ENCODE results near the gene CRYL1. TPM values are rescaled to one million over a fixed set of nuclear protein-coding genes. Genes with fewer than 3 reads are reported as not detected.

Gene CRYL1
- total and polyA plus RNA-seq, 9 of the 15 experiments (the other 6 are each of a cell fraction or from before 2014, with no cell fraction given): 1.0 to 6.9 (median 2.4) TPM

DNA sequence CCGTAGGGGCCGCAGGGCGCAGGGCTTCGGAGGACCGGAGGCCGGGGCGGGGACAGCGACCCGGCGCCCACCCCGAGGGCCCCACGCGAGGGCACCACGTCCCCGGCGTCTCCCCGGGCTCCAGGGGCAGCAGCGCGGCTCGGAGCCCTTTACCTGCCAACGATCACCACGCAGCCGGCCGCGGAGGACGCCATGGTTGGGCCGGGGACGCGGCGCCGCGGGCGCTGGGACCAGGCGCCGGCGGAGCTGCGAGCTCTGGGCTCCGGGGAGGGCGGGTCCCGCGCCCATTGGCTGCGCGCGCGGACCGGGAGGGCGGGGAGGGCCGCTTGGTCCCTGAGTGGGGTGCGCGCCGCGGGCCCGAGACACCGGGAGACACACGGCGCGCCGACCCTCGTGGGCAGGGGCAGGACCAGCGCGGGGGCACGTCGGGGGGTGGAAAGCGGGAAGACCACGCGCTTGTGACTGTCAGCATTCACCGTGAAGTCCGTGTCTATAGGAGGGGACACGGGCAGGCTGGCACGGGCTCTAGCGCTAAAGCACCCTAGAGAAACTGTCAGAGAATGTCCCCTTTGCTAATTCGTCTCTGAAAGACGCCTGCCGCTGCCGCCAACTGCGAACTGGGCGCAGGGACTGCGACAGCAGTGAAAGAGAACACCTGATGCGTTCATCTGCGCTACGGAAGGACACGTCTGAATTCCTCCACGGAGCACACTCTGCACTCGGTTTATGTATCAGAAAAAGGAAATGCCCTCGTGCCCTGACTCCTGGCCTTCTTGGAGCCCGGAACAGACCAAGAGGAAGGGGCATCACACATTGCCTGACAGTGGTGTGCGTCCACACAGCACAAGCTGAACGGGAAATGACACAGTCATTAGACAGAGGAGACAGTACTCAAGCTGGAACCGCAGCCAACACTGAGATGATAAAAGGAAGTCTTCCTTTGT lies at the start of gene CRYL1 (continued):
- no peak for TF ChIP-seq IRF1 (CRISPR knock-in tag; IDR thresholded peaks at IDR 0.05; ENCODE audit: borderline replicate concordance)
- no peak for TF ChIP-seq ATF1 (CRISPR knock-in tag; IDR thresholded peaks at IDR 0.05)
- peak; percentile 49 for TF ChIP-seq ATF1 (tag; IDR thresholded peaks at IDR 0.05)
- TF ChIP-seq, protein P1, sequence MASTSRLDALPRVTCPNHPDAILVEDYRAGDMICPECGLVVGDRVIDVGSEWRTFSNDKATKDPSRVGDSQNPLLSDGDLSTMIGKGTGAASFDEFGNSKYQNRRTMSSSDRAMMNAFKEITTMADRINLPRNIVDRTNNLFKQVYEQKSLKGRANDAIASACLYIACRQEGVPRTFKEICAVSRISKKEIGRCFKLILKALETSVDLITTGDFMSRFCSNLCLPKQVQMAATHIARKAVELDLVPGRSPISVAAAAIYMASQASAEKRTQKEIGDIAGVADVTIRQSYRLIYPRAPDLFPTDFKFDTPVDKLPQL (IDR thresholded peaks at IDR 0.05; ENCODE audit: extremely low read depth, insufficient read length): no peak
- no peak for TF ChIP-seq ELK3 (CRISPR knock-in tag; IDR thresholded peaks at IDR 0.05)
- TF ChIP-seq, protein P2, sequence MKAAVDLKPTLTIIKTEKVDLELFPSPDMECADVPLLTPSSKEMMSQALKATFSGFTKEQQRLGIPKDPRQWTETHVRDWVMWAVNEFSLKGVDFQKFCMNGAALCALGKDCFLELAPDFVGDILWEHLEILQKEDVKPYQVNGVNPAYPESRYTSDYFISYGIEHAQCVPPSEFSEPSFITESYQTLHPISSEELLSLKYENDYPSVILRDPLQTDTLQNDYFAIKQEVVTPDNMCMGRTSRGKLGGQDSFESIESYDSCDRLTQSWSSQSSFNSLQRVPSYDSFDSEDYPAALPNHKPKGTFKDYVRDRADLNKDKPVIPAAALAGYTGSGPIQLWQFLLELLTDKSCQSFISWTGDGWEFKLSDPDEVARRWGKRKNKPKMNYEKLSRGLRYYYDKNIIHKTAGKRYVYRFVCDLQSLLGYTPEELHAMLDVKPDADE (conservative IDR thresholded peaks at IDR 0.05; ENCODE audit: control insufficient read depth, low read depth, low read length): no peak
- TF ChIP-seq ZFP30 (CRISPR knock-in tag; IDR thresholded peaks at IDR 0.05; ENCODE audit: borderline replicate concordance): no peak
- TF ChIP-seq PCBP2 (IDR thresholded peaks at IDR 0.05; ENCODE audit: low read depth, low read length, poor library complexity, severe bottlenecking): no peak
- TF ChIP-seq ZNF436 (CRISPR knock-in tag; IDR thresholded peaks at IDR 0.05): no peak
- TF ChIP-seq ZNF830 (CRISPR knock-in tag; IDR thresholded peaks at IDR 0.05): no peak
- no peak for TF ChIP-seq FIP1L1 (IDR thresholded peaks at IDR 0.05; ENCODE audit: low read depth, low read length, poor library complexity, severe bottlenecking)
- no peak for TF ChIP-seq GTF2F1 (IDR thresholded peaks at IDR 0.05; ENCODE audit: low read depth, low read length)
- peak in 2 of 3 experiments; percentile 69 to 74 for TF ChIP-seq YY1 (IDR thresholded peaks at IDR 0.05; ENCODE audit: borderline replicate concordance in 1 of 3, control insufficient read depth in 1 of 3, extremely low read depth in 1 of 3, insufficient read depth in 3 of 3, insufficient read length in 1 of 3, insufficient replicate concordance in 2 of 3, low read depth in 1 of 3, low read length in 2 of 3)
- no peak for TF ChIP-seq FOXJ2 (tag; IDR thresholded peaks at IDR 0.05)
- no peak for TF ChIP-seq MCM2 (IDR thresholded peaks at IDR 0.05; ENCODE audit: low read depth)
- TF ChIP-seq THAP7 (CRISPR knock-in tag; IDR thresholded peaks at IDR 0.05): no peak
- TF ChIP-seq CTBP1 (IDR thresholded peaks at IDR 0.05; ENCODE audit: borderline replicate concordance): peak; percentile 53
- no peak for TF ChIP-seq ARID1B (IDR thresholded peaks at IDR 0.05)
- no peak for TF ChIP-seq ZNF239 (CRISPR knock-in tag; IDR thresholded peaks at IDR 0.05)
- no peak for TF ChIP-seq STAG1 (CRISPR knock-in tag; IDR thresholded peaks at IDR 0.05; ENCODE audit: borderline replicate concordance)
- TF ChIP-seq, protein P3, sequence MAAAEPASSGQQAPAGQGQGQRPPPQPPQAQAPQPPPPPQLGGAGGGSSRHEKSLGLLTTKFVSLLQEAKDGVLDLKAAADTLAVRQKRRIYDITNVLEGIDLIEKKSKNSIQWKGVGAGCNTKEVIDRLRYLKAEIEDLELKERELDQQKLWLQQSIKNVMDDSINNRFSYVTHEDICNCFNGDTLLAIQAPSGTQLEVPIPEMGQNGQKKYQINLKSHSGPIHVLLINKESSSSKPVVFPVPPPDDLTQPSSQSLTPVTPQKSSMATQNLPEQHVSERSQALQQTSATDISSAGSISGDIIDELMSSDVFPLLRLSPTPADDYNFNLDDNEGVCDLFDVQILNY (CRISPR knock-in tag; IDR thresholded peaks at IDR 0.05): no peak

Measured in K562 (cell line).